CD4-positive, alpha-beta T cell (primary cell): Measurements from ENCODE around the gene GRID1. TPM values are rescaled to one million over a fixed set of nuclear protein-coding genes. Genes with fewer than 3 reads are reported as not detected.

Experiments
- ATAC-seq: fragments of 200-7000 bp; cut with Tn5 transposase; one replicate; pipeline ENCODE4 v1.10.0; 2022; ENCODE audit warnings: mild to moderate bottlenecking; ENCODE audit not compliant: poor library complexity
- CTCF ChIA-PET: fragments of 350-600 bp; sonication (Branson Sonifier 250); formaldehyde crosslinking; loops from one replicate; lab custom pipeline; 2021; ENCODE audit warnings: antibody characterized with exemption, inconsistent platforms; lab: Charles Lee
- POLR2A ChIA-PET: fragments of 350-600 bp; sonication (Branson Sonifier 250); formaldehyde crosslinking; loops from one replicate; lab custom pipeline; 2021; ENCODE audit warnings: antibody characterized with exemption, inconsistent platforms; lab: Charles Lee
- DNase-seq, 14 experiments: peaks; one replicate each; pipeline ENCODE4 v3.0.0-alpha.2; 2013 to 2020; ENCODE audit warnings: mixed read lengths in 2 of 14
- H3K27ac ChIP-seq, 2 donors: one replicate each; pipeline versions ENCODE4 v1.5.1 to v1.7.0; 2013; ENCODE audit warnings: low read length in 2 of 2, low read depth in 1 of 2, mild to moderate bottlenecking in 1 of 2
- H3K27me3 ChIP-seq, 2 experiments: 1 replicate in 1 of 2; 2 replicates in 1 of 2; pipeline versions ENCODE4 v1.6.1 to v1.7.0; 2013; ENCODE audit warnings: low read length in 2 of 2, control low read depth in 1 of 2, mild to moderate bottlenecking in 1 of 2, moderate library complexity in 1 of 2; ENCODE audit not compliant: insufficient read depth in 2 of 2, control insufficient read depth in 1 of 2
- H3K36me3 ChIP-seq: one replicate; pipeline ENCODE4 v1.6.1; 2013; ENCODE audit warnings: low read length, control low read depth; ENCODE audit not compliant: insufficient read depth
- H3K4me1 ChIP-seq: one replicate; pipeline ENCODE4 v1.6.1; 2013; ENCODE audit warnings: low read length, control low read depth; ENCODE audit not compliant: insufficient read depth
- H3K4me3 ChIP-seq: one replicate; pipeline ENCODE4 v1.5.1; 2013; ENCODE audit warnings: mild to moderate bottlenecking, low read length, moderate library complexity
- H3K9me3 ChIP-seq, 2 experiments: 1 replicate in 1 of 2; 2 replicates in 1 of 2; pipeline versions ENCODE4 v1.6.1 to v1.7.0; 2013; ENCODE audit warnings: low read length in 2 of 2, mild to moderate bottlenecking in 2 of 2, control low read depth in 1 of 2, moderate library complexity in 1 of 2; ENCODE audit not compliant: control insufficient read depth in 1 of 2, insufficient read depth in 1 of 2
- H3K27ac Mint-ChIP-seq: one replicate; pipeline ENCODE4 v1.8.0; 2020; ENCODE audit warnings: mixed read lengths
- H3K27me3 Mint-ChIP-seq: one replicate; pipeline ENCODE4 v1.8.0; 2021; ENCODE audit warnings: mixed read lengths
- H3K36me3 Mint-ChIP-seq: one replicate; pipeline ENCODE4 v1.8.0; 2021; ENCODE audit warnings: low read depth, mixed read lengths
- H3K4me1 Mint-ChIP-seq: one replicate; pipeline ENCODE4 v1.8.0; 2021; ENCODE audit warnings: low read depth, mixed read lengths
- H3K4me3 Mint-ChIP-seq: one replicate; pipeline ENCODE4 v1.8.0; 2020; ENCODE audit warnings: mild to moderate bottlenecking, mixed read lengths
- H3K9me3 Mint-ChIP-seq: one replicate; pipeline ENCODE4 v1.8.0; 2020; ENCODE audit warnings: mixed read lengths
- CTCF ChIP-seq: fragments of 200-600 bp; IDR thresholded peaks from one replicate; pipeline ENCODE4 v1.8.0; 2022; ENCODE audit warnings: antibody characterized with exemption, mild to moderate bottlenecking
- intact Hi-C, 2 experiments: fragments of 100-400 bp; cut with DNase I in 1 of 2; cut with micrococcal nuclease in 1 of 2; formaldehyde crosslinking; loops; one replicate each; pipeline versions ENCODE4 v1.15.1 to v1.9.0; 2023 to 2025; cut with DNase I, micrococcal nuclease
- total RNA-seq, 174 experiments: library from RNA in 2 of 174; stranded (reverse) in 2 of 174; gene quantifications; one replicate each; pipeline ENCODE4 v1.2.3 and lab custom pipeline; 2021 to 2026

Gene GRID1
- total RNA-seq, 2 experiments from 2014 or later = not detected

DNA sequence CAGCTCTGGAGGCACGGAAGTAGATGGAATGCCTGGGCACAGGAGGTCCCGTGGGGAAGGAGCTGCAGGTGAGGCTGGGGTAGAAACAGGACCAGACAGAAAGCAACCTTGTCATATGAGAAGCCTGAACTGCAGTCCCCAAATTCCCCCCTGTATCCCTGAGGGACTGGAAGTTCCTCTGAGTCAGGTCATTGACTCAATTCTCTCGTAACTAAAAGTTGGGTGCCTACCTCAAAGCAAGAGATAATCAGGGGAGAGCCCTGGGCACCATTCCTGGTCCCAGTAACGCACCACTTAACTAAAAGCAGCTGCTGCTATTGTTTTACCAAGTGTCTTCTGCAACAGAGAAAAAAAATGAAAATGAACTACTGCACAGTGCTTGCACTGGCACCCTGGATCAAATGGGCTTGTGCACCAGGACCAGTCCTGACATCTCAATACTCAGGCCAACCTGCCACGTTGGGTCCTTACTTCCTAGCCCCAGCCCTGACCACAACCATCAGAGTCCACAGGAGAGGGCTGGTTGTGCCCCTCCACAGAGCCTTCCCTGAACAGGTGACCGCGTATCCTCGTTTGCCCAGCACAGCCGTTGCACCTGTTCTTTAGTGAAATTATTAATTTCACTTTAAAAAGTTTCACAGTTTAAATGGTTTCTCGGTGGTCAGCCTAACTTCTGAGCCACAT lies 79.3 kb downstream of the GRID1 start:
- H3K4me3 ChIP-seq = no peak overlapping the region
- H3K4me1 ChIP-seq = no peaks in the 10 kb centered on the region
- no peaks in the 10 kb centered on the region for H3K36me3 Mint-ChIP-seq
- no peaks in the 10 kb centered on the region for H3K27me3 ChIP-seq
- CTCF ChIA-PET = no interaction called here
- H3K27ac ChIP-seq = no peak overlapping the region
- peaks cover 20% of the 10 kb centered on the region for H3K27me3 Mint-ChIP-seq
- no peaks in the 10 kb centered on the region for H3K4me1 Mint-ChIP-seq
- peaks cover 0 to under 1% of the 10 kb centered on the region in 2 experiments for H3K9me3 ChIP-seq
- H3K4me3 Mint-ChIP-seq = no peak overlapping the region
- no peaks in the 10 kb centered on the region for H3K36me3 ChIP-seq
- DNase-seq (no peak), ATAC-seq (no peak)
- H3K27ac Mint-ChIP-seq = no peak overlapping the region
- H3K9me3 Mint-ChIP-seq = no peaks in the 10 kb centered on the region
- intact Hi-C loops = no loop called here
- TF ChIP-seq CTCF = no peak
- POLR2A ChIA-PET = no interaction called here

- POLR2A ChIA-PET = no interaction called here
- H3K9me3 ChIP-seq = peaks cover 0 to 4% of the 10 kb centered on the region in 2 experiments
These were observed 80.1 kb downstream of the GRID1 start for GRCh38 chr10:86286236-86287109.

More at GRCh38 chr10:86286236-86287109, 80.1 kb downstream of the GRID1 start:
- DNase-seq (no peak), ATAC-seq (no peak)
- H3K27me3 Mint-ChIP-seq = peaks cover 20% of the 10 kb centered on the region
- intact Hi-C loops = no loop called here
- H3K36me3 Mint-ChIP-seq = no peaks in the 10 kb centered on the region
- H3K27me3 ChIP-seq = peaks cover 0 to 3% of the 10 kb centered on the region in 2 experiments
- H3K27ac Mint-ChIP-seq = no peak overlapping the region
- no peak overlapping the region for H3K4me3 ChIP-seq
- H3K4me3 Mint-ChIP-seq = no peak overlapping the region
- H3K36me3 ChIP-seq = no peaks in the 10 kb centered on the region
- no peak overlapping the region for H3K27ac ChIP-seq
- no peaks in the 10 kb centered on the region for H3K9me3 Mint-ChIP-seq
- H3K4me1 Mint-ChIP-seq = no peaks in the 10 kb centered on the region
- CTCF ChIA-PET = no interaction called here
- TF ChIP-seq CTCF = no peak
- H3K4me1 ChIP-seq = no peaks in the 10 kb centered on the region
